Measurements from ENCODE around the gene MPZ. TPM values are rescaled to one million over a fixed set of nuclear protein-coding genes. Genes with fewer than 3 reads are reported as not detected.
"Not testable (repeated sequence)": the region's sequence is repeated elsewhere in the genome, so short reads cannot be mapped to it uniquely, and the experiment has no call there.

MPZ gene
- total RNA-seq, 1 donor from 2014 or later = 4.0 TPM

DNA sequence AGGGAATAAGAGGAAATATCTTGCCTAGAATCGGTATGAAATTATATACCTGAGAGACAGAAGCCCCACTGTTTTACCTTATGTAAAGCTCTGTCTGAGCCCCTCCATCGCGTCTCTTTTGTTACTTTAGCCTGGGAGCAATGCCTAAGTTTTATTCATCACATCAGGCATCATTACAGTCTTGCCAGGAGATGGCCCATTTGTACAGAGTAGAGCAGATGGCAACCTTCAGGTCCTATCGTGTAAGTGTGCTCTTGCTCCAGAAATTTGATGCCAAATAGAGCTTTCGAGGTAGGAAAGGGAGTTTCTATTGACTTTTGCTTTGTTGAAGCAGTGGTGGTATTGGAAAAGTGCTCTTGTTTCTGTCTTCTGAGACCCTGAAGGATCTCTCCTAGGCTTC is 33.1 kb upstream of the MPZ start:
- DNase-seq (no peak), ATAC-seq (no peak)
- peaks cover 86% of the 10 kb centered on the region for H3K36me3 ChIP-seq

DNA sequence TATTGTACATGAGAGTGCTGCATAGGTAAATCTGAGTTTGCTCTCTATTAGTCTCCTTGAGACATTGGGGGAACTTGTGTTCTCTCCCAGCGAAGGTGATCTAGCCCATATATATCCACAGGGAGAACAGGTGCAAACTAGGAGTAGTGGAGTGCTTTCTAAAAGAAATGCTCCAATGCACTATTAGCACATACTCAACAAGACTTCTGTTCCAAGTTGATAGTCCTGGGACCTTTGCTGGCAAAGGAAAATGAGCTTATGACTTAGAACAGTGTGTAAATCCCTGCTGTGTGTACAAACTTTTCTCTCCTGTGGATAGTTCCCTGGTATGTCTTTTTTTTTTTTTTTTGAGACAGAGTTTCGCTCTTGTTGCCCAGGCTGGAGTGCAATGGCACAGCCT is 32.4 kb upstream of the MPZ start:
- DNase-seq (no peak), ATAC-seq (no peak)
- Histone ChIP-seq H3K27ac (no peak overlapping the region), H3K4me1 (no peaks in the 10 kb centered on the region), H3K36me3 (peaks cover 91% of the 10 kb centered on the region), H3K27me3 (ENCODE audit: low read depth) (no peaks in the 10 kb centered on the region), H3K9me3 (no peaks in the 10 kb centered on the region), H3K4me3 (no peak overlapping the region)
- intact Hi-C loops (cut with DNase I) = no loop called here
- TF ChIP-seq, protein P1, sequence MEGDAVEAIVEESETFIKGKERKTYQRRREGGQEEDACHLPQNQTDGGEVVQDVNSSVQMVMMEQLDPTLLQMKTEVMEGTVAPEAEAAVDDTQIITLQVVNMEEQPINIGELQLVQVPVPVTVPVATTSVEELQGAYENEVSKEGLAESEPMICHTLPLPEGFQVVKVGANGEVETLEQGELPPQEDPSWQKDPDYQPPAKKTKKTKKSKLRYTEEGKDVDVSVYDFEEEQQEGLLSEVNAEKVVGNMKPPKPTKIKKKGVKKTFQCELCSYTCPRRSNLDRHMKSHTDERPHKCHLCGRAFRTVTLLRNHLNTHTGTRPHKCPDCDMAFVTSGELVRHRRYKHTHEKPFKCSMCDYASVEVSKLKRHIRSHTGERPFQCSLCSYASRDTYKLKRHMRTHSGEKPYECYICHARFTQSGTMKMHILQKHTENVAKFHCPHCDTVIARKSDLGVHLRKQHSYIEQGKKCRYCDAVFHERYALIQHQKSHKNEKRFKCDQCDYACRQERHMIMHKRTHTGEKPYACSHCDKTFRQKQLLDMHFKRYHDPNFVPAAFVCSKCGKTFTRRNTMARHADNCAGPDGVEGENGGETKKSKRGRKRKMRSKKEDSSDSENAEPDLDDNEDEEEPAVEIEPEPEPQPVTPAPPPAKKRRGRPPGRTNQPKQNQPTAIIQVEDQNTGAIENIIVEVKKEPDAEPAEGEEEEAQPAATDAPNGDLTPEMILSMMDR (IDR thresholded peaks at IDR 0.05) = no peak

More for the DNA sequence above, 33.1 kb upstream of the MPZ start:
- no peak overlapping the region for H3K4me3 ChIP-seq
- no peaks in the 10 kb centered on the region for H3K9me3 ChIP-seq
- intact Hi-C loops (cut with DNase I) = no loop called here
- TF ChIP-seq, protein P1 (IDR thresholded peaks at IDR 0.05) = no peak
- no peak overlapping the region for H3K27ac ChIP-seq
- no peaks in the 10 kb centered on the region for H3K4me1 ChIP-seq
- no peaks in the 10 kb centered on the region for H3K27me3 ChIP-seq (ENCODE audit: low read depth)

DNA sequence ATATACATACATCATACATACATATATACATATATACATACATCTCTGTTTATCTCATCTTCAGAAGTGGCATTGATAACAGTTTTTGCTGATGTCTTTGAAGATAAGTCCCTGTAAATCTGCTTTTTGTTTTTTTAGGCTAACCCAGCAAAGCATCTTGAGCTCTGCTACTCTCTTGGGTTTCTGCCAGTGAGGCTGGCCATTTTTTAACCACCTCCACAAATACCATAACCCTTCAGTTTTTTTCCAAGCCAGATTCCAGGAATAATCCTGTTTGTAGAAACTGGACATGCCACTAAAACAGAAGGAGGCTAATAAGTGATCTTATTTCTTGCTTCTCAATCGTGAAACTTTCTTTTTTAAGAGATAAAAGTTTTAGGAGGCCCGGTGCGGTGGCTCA is 26.0 kb upstream of the MPZ start:
- no peaks in the 10 kb centered on the region for H3K4me1 ChIP-seq
- intact Hi-C loops (cut with DNase I) = no loop called here
- H3K27ac ChIP-seq = no peak overlapping the region
- no peak for ATAC-seq
- TF ChIP-seq, protein P1 (IDR thresholded peaks at IDR 0.05) = no peak
- no peak overlapping the region for H3K4me3 ChIP-seq
- no peak for DNase-seq
- peaks cover 93% of the 10 kb centered on the region for H3K36me3 ChIP-seq
- H3K9me3 ChIP-seq = no peaks in the 10 kb centered on the region
- H3K27me3 ChIP-seq (ENCODE audit: low read depth) = no peaks in the 10 kb centered on the region

DNA sequence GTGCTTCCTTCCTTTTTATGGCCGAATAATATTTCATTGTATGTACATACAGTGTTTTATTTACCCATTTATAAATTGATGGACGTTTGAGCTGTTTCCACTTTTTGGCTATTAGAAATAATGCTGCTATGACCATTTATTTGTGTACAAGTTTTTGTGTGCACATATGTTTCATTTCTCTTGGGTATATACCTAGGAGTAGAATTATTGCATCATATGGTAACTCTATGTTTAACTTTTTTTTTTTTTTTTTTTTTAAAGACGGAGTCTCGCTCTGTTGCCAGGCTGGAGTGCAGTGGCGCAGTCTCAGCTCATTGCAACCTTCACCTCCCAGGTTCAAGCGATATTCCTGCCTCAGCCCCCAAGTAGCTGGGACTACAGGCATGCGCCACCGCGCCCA is 23.4 kb upstream of the MPZ start:
- Histone ChIP-seq H3K27me3 (ENCODE audit: low read depth) (no peaks in the 10 kb centered on the region), H3K4me1 (no peaks in the 10 kb centered on the region), H3K9me3 (no peaks in the 10 kb centered on the region), H3K4me3 (no peak overlapping the region), H3K27ac (no peak overlapping the region), H3K36me3 (peaks cover 99% of the 10 kb centered on the region)
- TF ChIP-seq, protein P1 (IDR thresholded peaks at IDR 0.05) = no peak
- intact Hi-C loops (cut with DNase I) = no loop called here
- no peak for ATAC-seq
- DNase-seq = no peak

DNA sequence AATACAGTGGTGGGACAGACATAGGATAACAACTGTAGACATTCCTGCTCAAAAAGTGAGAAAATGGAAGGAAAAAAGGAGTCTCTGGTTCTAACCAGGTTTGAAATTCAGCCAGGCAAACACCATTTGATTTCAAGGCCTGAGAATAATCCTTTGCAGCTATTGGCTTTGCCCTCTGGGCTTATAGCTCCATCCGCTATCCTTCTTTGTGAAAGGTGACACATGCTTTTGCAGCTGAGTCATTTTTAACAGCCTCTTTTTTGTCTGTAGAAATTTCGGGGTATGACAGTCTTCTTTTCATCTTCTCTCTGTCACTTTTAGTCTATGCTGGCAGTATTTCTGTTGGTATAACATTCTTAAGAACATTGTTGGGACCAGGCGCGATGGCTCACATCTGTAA is 20.6 kb upstream of the MPZ start:
- intact Hi-C loops (cut with DNase I) = no loop called here
- Histone ChIP-seq H3K9me3 (no peaks in the 10 kb centered on the region), H3K27ac (no peak overlapping the region), H3K4me3 (no peak overlapping the region), H3K27me3 (ENCODE audit: low read depth) (no peaks in the 10 kb centered on the region), H3K36me3 (peaks cover 99% of the 10 kb centered on the region), H3K4me1 (no peaks in the 10 kb centered on the region)
- ATAC-seq (no peak), DNase-seq (no peak)
- TF ChIP-seq, protein P1 (IDR thresholded peaks at IDR 0.05) = no peak

DNA sequence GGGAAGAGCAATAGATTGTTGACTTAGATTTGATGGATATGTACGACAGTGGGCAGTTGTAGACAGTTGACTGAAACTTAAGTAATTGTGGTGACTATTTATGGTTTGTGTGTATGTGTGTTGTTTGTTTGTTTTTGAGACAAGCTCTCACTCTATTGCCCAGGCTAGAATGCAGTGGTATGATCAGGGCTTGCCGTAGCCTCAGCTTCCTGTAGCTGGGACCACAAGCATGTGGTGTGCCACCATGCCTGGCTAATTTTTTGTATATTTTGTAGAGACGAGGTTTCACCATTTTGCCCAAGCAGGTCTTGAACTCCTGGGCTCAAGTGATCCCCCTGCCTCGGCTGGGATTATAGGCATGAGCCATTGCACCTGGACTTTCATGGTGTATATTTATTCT is 14.3 kb upstream of the MPZ start:
- Histone ChIP-seq H3K27me3 (ENCODE audit: low read depth) (no peaks in the 10 kb centered on the region), H3K4me1 (no peaks in the 10 kb centered on the region), H3K4me3 (no peak overlapping the region), H3K9me3 (no peaks in the 10 kb centered on the region), H3K36me3 (peaks cover 62% of the 10 kb centered on the region), H3K27ac (no peak overlapping the region)
- TF ChIP-seq, protein P1 (IDR thresholded peaks at IDR 0.05) = no peak
- no peak for ATAC-seq
- intact Hi-C loops (cut with DNase I) = no loop called here
- DNase-seq = no peak

DNA sequence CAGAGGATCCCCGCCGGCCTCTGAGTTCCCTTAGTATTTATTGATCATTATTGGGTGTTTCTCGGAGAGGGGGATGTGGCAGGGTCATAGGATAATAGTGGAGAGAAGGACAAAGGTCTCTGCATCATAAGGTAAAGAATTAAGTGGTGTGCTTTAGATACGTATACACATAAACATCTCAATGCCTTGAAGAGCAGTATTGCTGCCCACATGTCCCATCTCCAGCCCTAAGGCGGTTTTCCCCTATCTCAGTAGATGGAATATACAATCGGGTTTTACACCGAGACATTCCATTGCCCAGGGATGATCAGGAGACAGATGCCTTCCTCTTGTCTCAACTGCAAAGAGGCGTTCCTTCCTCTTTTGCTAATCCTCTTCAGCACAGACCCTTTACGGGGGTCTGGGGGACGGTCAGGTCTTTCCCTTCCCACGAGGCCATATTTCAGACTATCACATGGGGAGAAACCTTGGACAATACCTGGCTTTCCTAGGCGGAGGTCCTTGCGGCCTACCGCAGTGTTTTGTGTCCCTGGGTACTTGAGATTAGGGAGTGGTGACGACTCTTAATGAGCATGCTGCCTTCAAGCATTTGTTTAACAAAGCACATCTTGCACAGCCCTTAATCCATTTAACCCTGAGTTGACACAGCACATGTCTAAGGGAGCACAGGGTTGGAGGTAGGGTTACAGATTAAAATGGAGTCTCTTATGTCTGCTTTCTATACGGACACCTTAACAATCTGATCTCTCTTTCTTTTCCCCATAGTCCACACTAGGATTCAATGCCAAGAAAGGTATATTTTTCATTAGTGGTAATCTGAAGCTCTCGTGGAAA is 6.3 kb upstream of the MPZ start:
- H3K9me3 ChIP-seq; H3K4me3 ChIP-seq; H3K27me3 ChIP-seq (ENCODE audit: low read depth); intact Hi-C loops (cut with DNase I); DNase-seq; H3K27ac ChIP-seq; ATAC-seq: not testable (repeated sequence)
- Histone ChIP-seq H3K4me1 (peaks cover 19% of the 10 kb centered on the region), H3K36me3 (peaks cover 15% of the 10 kb centered on the region)

Data from lower lobe of right lung (tissue), 2 donors.